Inflammatory macrophage treated with lipopolysaccharide for 1 hour (primary cell): ENCODE data around the gene PPP1R16B.

Experiments used
- DNase-seq, 2 donors: peaks; one replicate each; pipeline ENCODE4 v3.0.0-alpha.2; 2020 to 2022

The PPP1R16B gene

DNA sequence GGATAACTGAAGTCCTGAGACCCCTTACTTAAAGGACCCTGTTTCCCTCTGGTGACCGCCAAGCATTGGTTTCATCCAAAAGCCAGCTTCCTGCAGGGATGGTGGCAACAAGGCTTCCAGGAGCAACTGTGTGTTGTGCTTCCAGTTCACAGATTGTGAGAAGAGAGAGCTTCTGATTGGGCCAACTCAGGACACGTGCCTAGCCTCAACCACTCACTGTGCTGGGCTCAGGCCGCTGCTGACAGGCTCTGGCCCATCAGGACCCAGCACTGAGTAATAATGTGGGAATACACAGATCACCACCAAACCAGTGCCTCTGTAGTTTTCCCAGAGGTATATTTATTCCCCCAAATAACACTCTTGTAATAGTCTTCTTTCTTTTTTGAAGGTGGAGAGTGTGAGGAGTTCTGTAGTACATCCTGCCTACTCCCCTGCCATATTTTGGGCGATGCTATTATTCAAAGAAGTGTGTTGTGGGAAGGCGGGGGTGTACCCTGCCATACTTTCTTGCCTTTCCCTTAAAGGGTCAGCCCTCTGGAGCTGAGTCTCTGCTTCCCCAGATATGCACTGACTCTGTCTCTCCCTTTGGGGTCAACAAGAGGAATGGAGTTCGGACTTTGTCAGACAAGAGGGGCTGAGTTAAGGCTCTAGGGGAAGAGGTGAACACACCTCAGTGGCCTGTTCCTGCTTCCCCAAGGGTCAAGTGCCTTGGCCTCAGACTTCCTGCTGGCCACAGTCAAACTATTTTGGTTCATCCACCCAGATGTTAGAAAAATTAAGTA is 23.2 kb downstream of the PPP1R16B start:
- no peak for DNase-seq

DNA sequence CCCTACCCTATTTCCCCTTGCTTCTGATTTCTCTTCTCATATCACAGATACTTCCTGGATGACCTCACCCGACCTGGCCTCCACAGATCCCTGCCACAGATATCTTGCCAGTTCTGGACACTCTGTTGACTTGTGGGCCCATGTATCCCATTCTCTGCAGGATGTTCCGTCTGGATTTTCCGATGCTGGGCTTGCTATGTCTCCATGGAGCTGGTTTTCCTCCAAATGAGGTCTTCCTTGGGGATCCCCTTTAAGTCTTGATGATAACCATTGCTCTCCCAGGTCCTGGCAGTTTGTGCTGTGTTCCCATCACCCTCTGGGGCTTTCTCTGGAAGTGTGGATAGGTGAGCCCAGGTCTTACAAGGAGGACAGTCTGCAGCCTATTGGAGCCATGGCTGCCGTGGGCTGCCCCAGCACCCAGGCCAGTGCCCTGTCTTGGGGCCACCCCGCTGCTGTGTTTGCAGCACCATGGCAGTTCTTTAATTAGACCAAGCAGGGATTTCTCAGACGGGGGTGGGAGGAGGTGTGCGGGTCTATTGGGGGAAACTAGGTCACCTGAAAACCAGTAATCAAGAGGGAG is 23.9 kb downstream of the PPP1R16B start:
- no peak for DNase-seq

DNA sequence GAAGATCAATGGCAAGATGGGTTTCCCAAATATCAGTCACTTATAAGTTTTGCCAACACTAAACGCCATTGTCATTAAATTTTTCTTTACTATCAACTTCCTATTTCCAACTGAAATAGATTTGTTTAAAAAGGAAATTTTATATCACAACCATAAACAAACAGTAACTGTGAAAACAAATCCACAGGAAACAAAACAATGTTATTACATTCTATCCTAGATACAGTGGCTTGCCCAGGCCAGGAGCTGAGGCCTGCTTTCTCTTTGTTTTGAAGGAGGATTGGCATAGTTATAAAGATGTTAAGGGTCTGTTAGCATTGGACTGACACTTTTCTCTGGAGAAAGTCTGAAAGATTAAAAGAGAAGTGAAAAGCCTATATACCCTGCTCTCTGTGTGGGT is 24.9 kb downstream of the PPP1R16B start:
- DNase-seq, result no peak

DNA sequence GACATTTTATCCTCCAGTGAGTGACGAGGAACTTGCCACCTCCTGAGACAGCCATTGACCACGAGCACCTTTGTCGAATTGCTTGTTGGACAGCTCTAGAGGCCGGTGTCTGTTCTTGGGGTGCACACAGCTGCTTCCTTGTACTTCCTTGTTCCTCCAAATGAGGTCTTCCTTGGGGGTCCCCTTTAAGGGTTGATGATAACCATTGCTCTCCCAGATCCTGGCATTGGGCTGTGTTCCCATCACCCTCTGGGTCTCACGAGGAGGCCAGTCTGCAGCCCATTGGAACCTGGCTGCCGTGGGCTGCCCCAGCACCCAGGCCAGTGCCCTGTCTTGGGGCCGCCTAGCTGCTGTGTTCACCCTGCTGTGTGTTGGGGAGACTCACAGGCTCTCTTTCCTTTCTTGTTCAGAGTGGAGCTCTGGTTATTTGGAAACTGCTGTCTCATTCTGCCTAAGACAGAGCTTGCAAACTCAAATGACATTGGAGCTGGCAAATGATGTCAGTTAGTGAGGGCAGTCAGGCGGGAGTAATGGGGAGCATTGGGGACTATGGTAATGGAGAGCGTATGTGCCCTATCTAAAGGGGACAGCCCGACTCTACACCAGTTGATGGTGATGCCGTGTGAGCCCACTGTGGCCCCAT is 25.7 kb downstream of the PPP1R16B start:
- DNase-seq, result no peak

DNA sequence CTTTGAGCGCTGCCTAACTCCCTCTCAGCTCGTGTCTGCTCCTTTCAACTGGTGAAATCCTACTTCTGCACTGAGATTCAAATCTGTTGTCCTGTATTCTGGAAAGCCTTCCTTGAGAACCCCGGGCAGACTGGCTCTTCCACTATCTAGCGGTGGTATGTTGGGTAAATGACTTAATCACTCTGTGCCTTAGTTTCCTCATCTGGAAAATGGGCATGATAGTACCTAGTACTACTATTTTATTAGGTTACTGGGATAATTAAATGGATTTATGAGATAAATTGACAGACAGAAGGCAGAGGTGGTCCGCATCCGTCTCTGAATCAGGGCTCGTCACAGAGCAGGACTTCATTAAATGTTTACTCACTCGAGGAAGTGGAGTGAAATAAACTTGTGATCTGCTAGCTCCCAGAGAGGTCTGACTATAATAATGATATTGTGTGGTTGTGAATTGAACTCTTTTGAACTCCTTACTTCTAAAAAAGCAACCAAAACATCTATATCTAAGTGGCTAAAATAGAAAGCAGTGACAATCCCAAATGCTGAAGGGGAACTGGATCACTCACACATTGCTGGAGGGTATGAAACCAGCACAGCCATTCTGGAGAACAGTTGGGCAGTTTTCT is 26.6 kb downstream of the PPP1R16B start:
- DNase-seq, result no peak

DNA sequence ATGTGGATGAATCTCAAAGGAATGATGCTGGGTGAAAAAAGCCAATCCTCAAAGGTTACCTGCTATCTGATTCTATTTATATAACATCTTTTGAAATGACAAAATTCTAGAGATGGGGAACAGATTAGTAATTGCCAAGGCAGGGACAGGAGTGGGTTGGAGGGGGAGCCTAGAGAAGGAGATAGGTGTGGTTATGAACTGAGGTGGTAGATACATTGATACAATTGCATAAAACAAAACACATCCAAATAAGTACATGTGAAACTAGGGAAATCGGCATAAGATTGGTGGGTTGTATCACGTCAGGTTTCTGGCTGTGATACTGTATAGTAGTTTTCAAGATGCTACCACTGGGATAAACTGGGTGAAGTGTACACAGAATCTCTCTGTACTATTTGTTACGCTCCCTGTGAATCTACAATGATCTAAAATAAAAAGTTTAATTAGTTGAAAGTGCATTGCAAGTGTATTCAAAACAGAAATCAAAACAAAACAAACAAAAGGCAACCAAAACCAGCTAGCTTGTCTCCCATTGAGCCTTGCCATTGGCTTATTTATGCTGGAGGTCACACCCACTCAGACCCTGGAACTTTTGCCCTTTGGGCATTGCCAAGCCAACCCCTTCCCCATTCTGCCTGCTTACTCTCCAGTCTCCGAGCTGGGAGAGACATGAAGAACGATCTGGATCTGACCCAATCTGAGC is 27.8 kb downstream of the PPP1R16B start:
- DNase-seq, result no peak

DNA sequence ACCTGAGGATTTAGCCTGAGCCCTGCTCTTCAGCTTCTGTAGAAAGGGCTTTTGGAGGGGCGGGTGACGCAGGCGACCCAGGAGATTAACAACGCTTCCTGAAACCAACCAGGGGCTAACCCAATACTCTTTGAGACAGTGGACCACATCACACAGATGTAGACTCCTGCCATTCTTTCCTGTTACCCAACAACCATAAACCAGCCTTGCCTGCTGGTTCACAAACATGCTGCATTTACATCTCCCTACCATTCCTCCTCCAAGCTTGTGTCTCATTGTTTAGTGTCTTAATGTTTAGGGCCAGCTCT is 28.3 kb downstream of the PPP1R16B start:
- DNase-seq, result no peak

DNA sequence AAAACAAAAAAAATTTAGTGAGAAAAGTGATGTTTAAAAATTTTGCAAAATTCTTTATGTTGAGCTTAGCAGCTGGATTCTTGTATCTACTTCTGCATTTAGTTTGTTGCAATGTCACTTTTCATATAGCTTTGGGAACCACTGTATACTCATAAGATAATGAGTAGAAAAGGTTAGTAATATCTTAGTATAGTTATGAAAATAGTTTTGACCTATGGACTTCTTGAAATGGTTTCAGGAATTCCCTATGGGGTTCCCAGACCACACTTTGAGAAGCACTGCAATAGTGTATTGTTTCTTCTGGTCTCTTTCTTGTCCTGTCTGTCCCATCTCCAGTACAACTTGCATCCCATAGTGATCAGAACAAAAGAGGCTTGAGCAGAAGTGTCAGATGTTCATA is 29.4 kb downstream of the PPP1R16B start:
- DNase-seq, result peak; percentile 48 to 67

DNA sequence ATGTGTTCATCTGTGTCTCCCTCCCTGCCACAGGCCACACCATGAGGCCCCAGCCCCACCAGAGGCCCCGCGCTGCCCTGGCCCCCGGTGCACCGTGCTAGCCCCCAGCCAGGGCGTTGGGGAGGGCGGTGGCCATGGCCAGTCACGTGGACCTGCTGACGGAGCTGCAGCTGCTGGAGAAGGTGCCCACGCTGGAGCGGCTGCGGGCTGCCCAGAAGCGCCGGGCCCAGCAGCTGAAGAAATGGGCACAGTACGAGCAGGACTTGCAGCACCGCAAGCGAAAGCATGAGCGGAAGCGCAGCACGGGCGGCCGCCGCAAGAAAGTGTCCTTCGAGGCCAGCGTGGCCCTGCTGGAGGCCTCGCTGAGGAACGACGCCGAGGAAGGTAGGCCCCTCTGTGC is 30.3 kb downstream of the PPP1R16B start:
- DNase-seq, result no peak

DNA sequence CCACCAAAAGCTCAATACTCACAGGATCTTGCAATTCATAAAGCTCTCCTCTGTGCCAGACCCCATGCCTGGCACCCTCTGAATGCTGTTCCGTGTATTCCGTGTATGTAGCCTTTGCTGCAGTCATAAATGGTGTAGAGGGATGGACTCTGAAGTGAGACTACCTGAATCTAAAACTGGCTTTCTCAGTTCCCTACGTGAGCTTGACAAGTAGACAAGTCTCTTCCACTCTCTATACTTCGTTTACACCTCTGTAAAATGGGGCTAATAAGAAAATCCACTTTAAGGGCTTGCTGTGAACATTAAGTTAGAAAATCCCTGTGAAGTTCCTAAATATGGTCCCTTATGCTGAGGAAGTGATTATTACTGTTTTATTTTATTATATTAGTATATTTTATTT is 31.5 kb downstream of the PPP1R16B start:
- no peak for DNase-seq

DNA sequence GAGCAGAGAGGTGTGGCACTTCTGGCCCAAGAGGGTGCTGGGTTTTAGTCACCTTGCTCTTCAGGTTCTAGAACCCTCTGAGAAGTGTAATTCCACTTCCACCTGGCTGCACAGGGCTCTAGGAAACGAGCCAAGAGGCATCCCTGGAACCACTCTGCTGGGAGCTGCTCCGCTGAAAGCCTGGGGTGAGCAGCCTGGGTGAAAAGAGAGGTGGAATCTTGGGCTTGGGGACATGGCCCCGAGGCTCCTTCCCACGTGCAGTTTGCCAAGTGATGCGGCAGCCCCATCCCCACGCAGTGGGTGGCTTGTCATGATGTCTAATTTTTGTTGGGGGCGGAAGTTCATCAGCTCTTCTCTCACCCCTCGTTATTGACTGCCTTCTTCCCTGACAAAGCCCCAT is 32.8 kb downstream of the PPP1R16B start:
- DNase-seq, result no peak

DNA sequence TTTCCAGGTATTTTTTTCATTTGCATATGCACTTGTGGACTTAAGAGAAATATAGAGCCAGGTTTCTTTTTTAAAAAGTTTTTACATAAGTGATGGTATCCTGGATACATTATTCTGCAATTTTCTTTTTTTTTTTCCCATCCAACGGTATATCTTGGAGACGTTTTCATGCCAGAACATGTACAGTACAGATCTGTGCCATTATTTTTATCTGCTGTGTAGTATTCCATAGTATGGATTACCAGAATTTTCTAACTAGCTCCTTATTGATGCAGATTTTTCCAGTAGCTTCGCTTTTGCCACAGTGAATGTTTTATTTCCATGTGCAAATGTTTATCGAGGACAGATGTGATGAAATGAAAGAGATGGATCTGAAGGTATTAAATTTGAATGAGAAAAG is 34.1 kb downstream of the PPP1R16B start:
- no peak for DNase-seq

DNA sequence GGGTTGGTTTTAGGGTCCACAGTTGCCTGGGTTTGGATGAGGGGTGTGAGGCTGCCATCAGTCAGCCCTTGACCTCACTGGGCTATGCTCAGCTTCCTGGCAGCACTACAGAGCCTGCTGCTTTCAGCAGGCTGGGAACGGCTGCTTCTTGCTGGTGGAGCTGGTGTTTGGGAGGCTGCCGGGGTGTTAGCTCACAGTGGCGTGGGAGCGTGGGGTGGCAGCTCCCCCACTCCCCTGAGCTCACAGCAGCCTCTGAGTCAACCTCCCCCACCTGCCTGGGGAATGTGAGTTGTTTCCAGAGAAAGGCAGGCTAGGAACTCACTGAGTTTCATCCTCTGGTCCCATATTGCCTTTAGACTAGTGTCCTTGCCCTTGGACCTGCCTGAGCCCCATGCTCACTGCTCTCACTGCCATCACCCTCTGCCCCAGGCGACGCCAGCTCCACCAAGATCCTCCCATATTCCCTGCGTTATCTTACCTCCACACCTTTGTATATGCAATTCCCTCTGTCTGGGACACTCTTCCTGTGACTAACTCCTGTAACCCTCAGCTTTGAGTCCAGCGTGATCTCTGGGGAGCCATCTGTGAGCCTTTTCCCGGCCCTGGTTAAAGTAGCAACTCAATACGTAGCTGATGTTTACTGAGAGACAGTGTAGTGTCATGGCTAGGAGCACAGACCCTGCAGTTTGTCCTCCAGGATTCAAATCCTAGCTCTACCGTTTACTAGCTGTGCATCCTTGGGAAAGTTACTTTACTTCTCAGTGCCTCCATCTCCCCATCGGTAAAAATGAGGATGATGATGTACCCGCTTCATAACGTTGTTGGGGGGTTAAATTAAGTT is 34.8 kb downstream of the PPP1R16B start:
- no peak for DNase-seq

DNA sequence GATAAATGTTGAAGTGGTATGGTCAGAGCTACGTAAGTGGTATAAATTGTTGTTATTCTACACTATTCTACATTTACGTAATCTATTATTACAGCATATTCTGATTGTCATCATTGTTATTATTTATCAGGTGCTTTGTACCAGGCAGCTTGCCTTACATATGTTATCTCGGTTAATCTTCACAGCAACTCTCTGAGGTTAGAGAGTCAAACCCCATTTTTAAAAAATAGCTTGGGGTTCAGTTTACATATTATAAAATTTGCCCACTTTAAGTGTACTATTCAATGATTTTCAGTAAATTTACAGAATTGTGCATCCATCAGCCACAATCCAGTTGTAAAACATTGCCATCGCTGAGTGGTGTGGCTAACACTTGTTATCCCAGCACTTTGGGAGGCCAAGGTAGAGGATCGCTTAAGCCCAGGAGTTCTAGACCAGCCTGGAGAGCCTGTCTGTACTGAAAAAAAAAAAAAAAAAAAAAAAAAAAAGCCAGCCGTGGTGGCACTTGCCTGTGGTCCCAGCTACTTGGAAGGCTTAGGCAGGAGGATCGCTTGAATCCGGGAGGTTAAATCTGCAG is 35.5 kb downstream of the PPP1R16B start:
- DNase-seq, result no peak

DNA sequence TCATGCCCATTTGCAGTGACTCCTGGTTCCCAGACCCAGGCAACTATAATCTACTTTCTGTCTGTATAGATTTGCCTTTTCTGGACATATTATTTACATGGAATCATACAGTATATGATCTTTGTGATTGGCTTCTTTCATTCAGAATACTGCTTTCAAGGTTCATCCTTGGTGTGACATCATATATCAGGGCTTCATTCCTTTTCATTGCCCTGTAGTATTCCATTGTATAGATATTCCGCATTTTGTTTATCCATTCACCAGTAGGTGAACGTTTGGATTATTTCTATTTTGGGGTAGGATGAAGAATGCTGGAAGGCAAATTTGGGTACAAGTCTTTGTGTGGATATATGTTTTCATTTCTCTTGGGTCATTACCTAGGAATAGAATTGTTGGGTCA is 36.1 kb downstream of the PPP1R16B start:
- DNase-seq, result no peak

DNA sequence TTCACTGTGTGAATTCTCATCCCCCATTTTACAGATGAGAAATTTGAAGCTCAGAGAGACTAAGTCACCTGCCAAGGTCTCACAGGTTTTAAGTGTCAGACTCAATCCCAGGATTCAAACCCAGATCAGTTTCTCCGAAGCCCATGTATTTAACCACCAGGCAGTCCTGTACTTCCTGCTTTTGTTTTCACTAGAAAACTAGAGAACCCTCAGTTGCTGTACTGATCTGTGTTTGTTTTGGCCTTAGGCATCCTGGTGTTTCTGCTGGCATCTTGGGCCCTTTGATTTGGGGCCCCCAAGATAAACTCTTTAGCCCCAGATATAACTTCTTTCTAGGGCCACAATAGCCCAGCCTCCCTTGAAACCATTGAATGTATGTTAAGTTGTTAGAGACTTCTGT is 36.5 kb downstream of the PPP1R16B start:
- no peak for DNase-seq

DNA sequence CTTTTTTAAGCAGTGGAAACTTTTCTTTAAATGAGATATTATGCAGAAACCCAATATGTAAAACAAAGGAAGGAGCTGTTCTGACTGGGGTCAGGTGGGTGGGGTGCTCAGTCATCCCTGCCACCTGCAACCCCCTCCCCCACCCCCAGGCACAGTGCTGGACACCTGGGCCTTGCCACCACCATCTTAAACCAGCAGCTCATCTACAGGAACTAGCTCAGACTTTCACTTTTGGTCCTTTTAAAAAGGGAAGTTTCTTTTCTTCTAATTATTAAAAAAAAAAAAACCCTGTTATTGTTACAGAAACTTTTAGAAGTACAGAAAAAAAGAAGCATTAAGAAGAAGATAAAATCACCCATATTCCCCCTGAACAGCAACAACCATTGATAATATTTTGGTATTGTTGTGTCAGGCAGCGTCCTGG is 37.1 kb downstream of the PPP1R16B start:
- DNase-seq, result peak; percentile 40 to 43

DNA sequence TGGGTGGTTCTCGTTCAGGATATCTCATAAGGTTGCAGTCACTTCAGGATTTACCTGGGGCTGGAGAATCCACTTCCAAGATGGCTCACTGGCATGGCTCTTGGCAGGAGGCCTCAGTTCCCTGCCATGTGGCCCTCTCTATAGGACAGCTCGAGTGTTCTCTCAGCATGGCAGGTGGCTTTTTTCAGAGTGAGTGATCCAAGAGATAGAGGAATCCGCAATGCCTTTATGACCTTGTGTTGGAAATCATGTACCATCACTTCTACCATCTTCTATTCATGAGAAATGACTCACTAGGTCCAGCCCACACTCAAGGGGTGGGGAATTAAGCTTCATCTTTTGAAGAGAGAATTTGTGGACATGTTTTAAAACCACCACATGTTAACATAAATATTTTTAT is 37.8 kb downstream of the PPP1R16B start:
- no peak for DNase-seq

DNA sequence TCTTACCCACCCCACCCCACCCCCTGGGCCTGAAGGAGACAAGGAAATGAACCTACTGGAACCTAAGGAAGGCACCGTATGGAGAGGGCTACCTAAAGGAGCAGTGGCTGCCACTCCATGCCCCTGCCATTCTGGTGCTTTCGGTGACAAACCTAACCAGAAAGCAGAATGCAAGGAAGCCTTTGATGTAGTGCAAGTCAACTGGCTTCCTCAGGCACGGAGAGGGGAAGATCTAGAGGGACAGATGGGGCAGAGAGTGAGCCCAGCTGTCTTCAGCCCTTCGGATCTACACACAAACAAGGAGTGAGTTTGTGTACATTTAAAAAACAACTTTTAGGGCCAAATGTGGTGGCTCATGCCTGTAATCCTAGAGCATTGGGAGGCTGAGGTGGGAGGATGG is 39.5 kb downstream of the PPP1R16B start:
- DNase-seq, result no peak

DNA sequence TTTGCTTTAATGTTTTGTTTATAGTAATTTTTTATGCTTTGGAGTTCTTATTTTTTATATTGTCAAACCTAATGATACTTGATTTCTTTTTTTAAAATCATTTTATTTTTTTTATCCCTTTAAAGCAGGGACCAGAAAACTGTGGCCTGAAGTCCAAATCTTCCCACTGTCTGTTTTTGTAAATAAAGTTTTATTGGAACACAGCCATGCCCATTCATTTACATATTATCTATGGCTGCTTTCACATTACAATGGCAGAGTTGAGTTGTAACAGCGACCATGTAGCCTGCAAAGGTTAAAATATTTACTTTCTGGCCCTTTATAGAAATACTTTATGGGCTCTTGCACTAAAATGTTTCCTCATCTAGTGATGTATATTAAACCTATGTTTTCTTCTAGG is 42.3 kb downstream of the PPP1R16B start:
- no peak for DNase-seq

DNA sequence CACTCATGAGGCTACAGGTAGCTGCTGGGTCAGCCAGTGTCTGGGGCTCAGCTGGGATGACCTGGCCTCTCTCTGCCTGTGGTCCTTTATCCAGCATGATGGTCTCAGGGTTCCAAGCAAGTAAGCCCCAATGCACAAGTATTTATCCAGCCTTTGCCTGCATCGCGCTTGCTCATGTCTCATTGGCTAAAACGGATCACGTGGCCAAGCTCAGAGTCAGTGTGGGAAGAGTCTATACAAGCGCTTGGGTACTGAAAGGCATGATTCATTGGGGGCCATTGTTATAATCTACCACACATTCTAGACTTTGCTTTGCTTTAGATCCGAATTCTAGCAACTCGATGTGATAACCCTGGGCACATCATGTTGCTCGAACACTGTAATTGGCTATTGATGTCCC is 48.3 kb downstream of the PPP1R16B start:
- no peak for DNase-seq

DNA sequence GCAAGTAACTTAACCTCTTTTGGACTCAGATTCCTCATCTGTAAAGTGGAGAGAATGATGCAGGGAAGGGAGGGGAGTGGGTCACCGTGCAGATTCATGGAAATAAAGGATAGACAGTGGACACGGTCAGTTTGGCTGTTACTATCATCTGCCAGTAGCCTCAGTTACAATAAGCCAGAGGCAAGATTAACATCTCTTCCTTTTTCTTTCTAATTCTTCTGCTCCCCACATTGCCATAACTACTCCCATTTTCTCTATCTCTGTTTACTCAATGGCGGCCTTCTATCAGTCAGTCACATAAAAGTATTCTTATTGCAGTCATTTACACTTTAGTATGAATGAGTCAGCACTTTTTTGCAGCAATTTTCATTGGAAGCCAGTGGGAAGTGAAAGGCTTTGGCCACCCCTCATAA is 49.2 kb downstream of the PPP1R16B start:
- DNase-seq, result no peak
